ENCODE data around the gene RNF213.

Gene RNF213

GRCh38 chr17:80294653-80295052 is 34.0 kb downstream of the RNF213 start:
- no peaks in the 10 kb centered on the region for H3K9me2 ChIP-seq (replicated peaks; ENCODE audit: low read depth, low read length)
- H3F3A ChIP-seq (ENCODE audit: low read depth), result no peaks in the 10 kb centered on the region
- no peaks in the 10 kb centered on the region for H3K9me3 ChIP-seq (ENCODE audit: insufficient read depth, low read depth, low read length)
- no peaks in the 10 kb centered on the region for H4K20me1 ChIP-seq (ENCODE audit: insufficient read depth, low read length, poor library complexity, severe bottlenecking)
- H3K4me3 ChIP-seq (ENCODE audit: low read length, poor library complexity, severe bottlenecking), result no peak overlapping the region
- no peak overlapping the region for H3K9ac ChIP-seq (ENCODE audit: low read depth, low read length, poor library complexity, severe bottlenecking)
- no peaks in the 10 kb centered on the region for H3K4me1 ChIP-seq (ENCODE audit: insufficient read depth, low read length, poor library complexity, severe bottlenecking)
- no peak overlapping the region for H3K4me2 ChIP-seq (ENCODE audit: low read depth, low read length, poor library complexity, severe bottlenecking)
- H2AFZ ChIP-seq (ENCODE audit: low read length), result no peak overlapping the region
- peaks cover 79% of the 10 kb centered on the region; the same call in 1 of the 2 replicates for H3K36me3 ChIP-seq (ENCODE audit: insufficient read depth, low read length)
- H3K79me2 ChIP-seq (ENCODE audit: insufficient read depth, low read length), result no peaks in the 10 kb centered on the region
- TF ChIP-seq EZH2phosphoT487 (IDR thresholded peaks at IDR 0.05; ENCODE audit: borderline replicate concordance), result no peak
- no peak for TF ChIP-seq CTCF (conservative IDR thresholded peaks at IDR 0.05; ENCODE audit: low read length)
- H3K27me3 ChIP-seq (ENCODE audit: insufficient read depth, low read length, poor library complexity, severe bottlenecking), result no peaks in the 10 kb centered on the region

DNA sequence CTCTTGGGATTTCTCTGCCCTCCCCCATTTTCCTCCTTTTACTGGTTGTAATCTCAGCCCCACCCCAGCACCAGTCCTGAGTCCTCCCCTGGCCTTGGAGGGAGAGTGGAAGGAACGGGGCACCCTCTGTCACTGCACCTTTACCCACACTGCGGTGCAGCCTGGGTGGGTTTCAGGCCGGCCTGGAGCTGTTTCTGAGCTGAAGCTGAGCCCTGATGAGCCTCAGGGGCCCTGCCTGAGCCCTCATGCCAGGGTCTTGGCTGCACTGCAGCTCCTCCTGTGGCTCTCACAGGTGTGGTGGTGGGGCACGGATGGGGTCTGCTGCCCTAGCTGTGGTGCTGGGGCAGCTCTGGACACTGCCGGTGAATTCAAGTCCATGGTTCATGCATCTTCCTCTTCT is 34.5 kb downstream of the RNF213 start:
- no peak overlapping the region for H3K9ac ChIP-seq (ENCODE audit: low read depth, low read length, poor library complexity, severe bottlenecking)

DNA sequence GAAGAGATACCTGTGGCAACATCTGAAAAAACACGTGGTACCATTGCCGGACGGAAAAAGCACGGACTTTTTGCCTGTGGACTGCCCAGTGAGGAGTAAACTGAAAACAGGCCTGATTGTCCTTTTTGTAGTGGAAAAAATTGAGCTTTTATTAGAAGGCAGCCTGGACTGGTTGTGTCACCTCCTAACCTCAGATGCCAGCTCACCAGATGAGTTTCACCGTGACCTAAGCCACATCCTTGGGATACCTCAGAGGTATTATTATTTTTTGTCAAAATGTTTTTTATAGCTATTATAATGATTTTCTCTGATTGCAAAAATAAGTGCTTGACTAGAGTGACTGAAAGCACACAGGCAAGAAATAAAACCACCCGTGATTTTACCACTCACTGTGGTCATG is 34.9 kb downstream of the RNF213 start:
- H3K36me3 ChIP-seq (ENCODE audit: insufficient read depth, low read length), result peaks cover 79% of the 10 kb centered on the region; the same call in 1 of the 2 replicates
- H3K4me3 ChIP-seq (ENCODE audit: low read length, poor library complexity, severe bottlenecking), result no peak overlapping the region
- no peaks in the 10 kb centered on the region for H3K79me2 ChIP-seq (ENCODE audit: insufficient read depth, low read length)
- no peaks in the 10 kb centered on the region for H4K20me1 ChIP-seq (ENCODE audit: insufficient read depth, low read length, poor library complexity, severe bottlenecking)
- no peak overlapping the region for H2AFZ ChIP-seq (ENCODE audit: low read length)
- no peak overlapping the region for H3K9ac ChIP-seq (ENCODE audit: low read depth, low read length, poor library complexity, severe bottlenecking)
- H3K4me1 ChIP-seq (ENCODE audit: insufficient read depth, low read length, poor library complexity, severe bottlenecking), result no peaks in the 10 kb centered on the region
- no peaks in the 10 kb centered on the region for H3K9me3 ChIP-seq (ENCODE audit: insufficient read depth, low read depth, low read length)
- H3F3A ChIP-seq (ENCODE audit: low read depth), result no peaks in the 10 kb centered on the region
- no peak overlapping the region for H3K4me2 ChIP-seq (ENCODE audit: low read depth, low read length, poor library complexity, severe bottlenecking)
- H3K9me2 ChIP-seq (replicated peaks; ENCODE audit: low read depth, low read length), result no peaks in the 10 kb centered on the region
- no peak for TF ChIP-seq CTCF (conservative IDR thresholded peaks at IDR 0.05; ENCODE audit: low read length)
- no peak for TF ChIP-seq EZH2phosphoT487 (IDR thresholded peaks at IDR 0.05; ENCODE audit: borderline replicate concordance)
- H3K27me3 ChIP-seq (ENCODE audit: insufficient read depth, low read length, poor library complexity, severe bottlenecking), result no peaks in the 10 kb centered on the region

More for the DNA sequence above, 34.5 kb downstream of the RNF213 start:
- H3K4me1 ChIP-seq (ENCODE audit: insufficient read depth, low read length, poor library complexity, severe bottlenecking), result no peaks in the 10 kb centered on the region
- H3K36me3 ChIP-seq (ENCODE audit: insufficient read depth, low read length), result peaks cover 79% of the 10 kb centered on the region; the same call in 1 of the 2 replicates
- H4K20me1 ChIP-seq (ENCODE audit: insufficient read depth, low read length, poor library complexity, severe bottlenecking), result no peaks in the 10 kb centered on the region
- no peaks in the 10 kb centered on the region for H3F3A ChIP-seq (ENCODE audit: low read depth)
- H3K79me2 ChIP-seq (ENCODE audit: insufficient read depth, low read length), result no peaks in the 10 kb centered on the region
- no peaks in the 10 kb centered on the region for H3K9me2 ChIP-seq (replicated peaks; ENCODE audit: low read depth, low read length)
- no peak overlapping the region for H2AFZ ChIP-seq (ENCODE audit: low read length)
- no peaks in the 10 kb centered on the region for H3K27me3 ChIP-seq (ENCODE audit: insufficient read depth, low read length, poor library complexity, severe bottlenecking)
- H3K9me3 ChIP-seq (ENCODE audit: insufficient read depth, low read depth, low read length), result no peaks in the 10 kb centered on the region
- H3K4me2 ChIP-seq (ENCODE audit: low read depth, low read length, poor library complexity, severe bottlenecking), result no peak overlapping the region
- H3K4me3 ChIP-seq (ENCODE audit: low read length, poor library complexity, severe bottlenecking), result no peak overlapping the region
- no peak for TF ChIP-seq EZH2phosphoT487 (IDR thresholded peaks at IDR 0.05; ENCODE audit: borderline replicate concordance)
- TF ChIP-seq CTCF (conservative IDR thresholded peaks at IDR 0.05; ENCODE audit: low read length), result no peak
